Thoracic aorta (tissue), 2 donors: ENCODE measurements around the gene TNKS1BP1. TPM values are rescaled to one million over a fixed set of nuclear protein-coding genes. Genes with fewer than 3 reads are reported as not detected.

Experiments
- ATAC-seq: fragments of 150-250 bp; one replicate; pipeline ENCODE4 v1.8.0; 2017; ENCODE audit warnings: low read depth; ENCODE audit not compliant: insufficient number of reproducible peaks, low FRiP score
- DNase-seq: peaks from one replicate; pipeline ENCODE4 v3.0.0-alpha.2; 2020; ENCODE audit warnings: low spot score
- H3K27ac ChIP-seq, 2 donors: fragments of 200-600 bp; sonication (generic); 1 replicate in 1 of 2; 2 replicates in 1 of 2; pipeline ENCODE4 v1.5.1; 2016; ENCODE audit warnings: mild to moderate bottlenecking in 2 of 2, moderate library complexity in 2 of 2
- H3K27me3 ChIP-seq: fragments of 200-600 bp; sonication (generic); replicated peaks from 2 replicates; pipeline ENCODE4 v1.6.0; 2016; ENCODE audit warnings: mild to moderate bottlenecking; ENCODE audit not compliant: insufficient read depth
- H3K36me3 ChIP-seq: fragments of 200-600 bp; sonication (generic); one replicate; pipeline ENCODE4 v1.5.1; 2016
- H3K4me1 ChIP-seq, 2 donors: fragments of 200-600 bp; sonication (generic); 1 replicate in 1 of 2; 2 replicates in 1 of 2; pipeline versions ENCODE4 v1.5.1 to v1.6.0; 2016; ENCODE audit warnings: low read depth in 2 of 2, mild to moderate bottlenecking in 1 of 2; ENCODE audit not compliant: control insufficient read depth in 1 of 2
- H3K4me3 ChIP-seq: fragments of 200-600 bp; sonication (generic); 2 replicates; pipeline ENCODE4 v1.5.1; 2016; ENCODE audit warnings: mild to moderate bottlenecking
- H3K9me3 ChIP-seq: fragments of 200-600 bp; sonication (generic); 2 replicates; pipeline ENCODE4 v1.5.1; 2016
- total RNA-seq, 2 donors: library from RNA; depleted of rRNA; stranded (reverse); fragments of >200 nt; gene quantifications; one replicate each; pipeline versions ENCODE4 v1.1.0 to v1.2.3, GENCODE V29; 2016
- TF ChIP-seq, protein P1 (sequence below): fragments of 200-600 bp; sonication (generic); IDR thresholded peaks from one replicate; pipeline ENCODE4 v1.5.1; 2019; ENCODE audit warnings: antibody characterized with exemption

Gene TNKS1BP1
- total RNA-seq, 2 donors from 2014 or later, result 105 to 153 TPM

DNA sequence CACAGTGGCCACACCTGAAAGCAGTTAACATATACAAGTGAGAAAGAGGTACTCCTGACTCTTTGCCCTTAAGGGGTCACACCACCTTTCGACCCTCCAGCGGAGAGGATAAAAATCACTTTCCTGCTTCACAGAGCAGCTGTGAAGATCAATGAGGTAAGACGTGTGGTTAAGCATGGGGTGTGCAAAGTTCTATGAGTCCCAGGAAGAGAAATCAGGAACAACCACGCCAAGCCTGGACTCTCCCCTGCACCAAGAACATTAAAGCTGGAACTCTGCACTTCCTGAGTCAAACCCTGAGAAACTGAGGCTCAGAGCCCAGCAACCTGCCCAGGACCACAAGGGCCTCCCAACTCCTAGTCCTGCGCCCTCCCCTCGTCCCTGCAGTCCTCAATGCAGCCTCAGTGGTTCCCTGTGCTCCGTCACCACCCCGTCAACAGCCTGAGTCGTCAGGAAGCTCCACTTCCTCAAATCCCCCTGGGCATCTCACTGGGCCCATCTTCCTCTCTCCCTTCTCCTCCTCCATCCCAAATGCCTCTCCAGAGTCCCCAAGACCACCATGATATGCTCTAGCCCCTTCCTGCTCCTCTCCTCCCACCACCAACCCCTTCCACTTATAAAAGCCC is 17.7 kb downstream of the TNKS1BP1 start:
- H3K4me1 ChIP-seq, result peaks cover 29 to 63% of the 10 kb centered on the region in 2 donors
- TF ChIP-seq, protein P1, sequence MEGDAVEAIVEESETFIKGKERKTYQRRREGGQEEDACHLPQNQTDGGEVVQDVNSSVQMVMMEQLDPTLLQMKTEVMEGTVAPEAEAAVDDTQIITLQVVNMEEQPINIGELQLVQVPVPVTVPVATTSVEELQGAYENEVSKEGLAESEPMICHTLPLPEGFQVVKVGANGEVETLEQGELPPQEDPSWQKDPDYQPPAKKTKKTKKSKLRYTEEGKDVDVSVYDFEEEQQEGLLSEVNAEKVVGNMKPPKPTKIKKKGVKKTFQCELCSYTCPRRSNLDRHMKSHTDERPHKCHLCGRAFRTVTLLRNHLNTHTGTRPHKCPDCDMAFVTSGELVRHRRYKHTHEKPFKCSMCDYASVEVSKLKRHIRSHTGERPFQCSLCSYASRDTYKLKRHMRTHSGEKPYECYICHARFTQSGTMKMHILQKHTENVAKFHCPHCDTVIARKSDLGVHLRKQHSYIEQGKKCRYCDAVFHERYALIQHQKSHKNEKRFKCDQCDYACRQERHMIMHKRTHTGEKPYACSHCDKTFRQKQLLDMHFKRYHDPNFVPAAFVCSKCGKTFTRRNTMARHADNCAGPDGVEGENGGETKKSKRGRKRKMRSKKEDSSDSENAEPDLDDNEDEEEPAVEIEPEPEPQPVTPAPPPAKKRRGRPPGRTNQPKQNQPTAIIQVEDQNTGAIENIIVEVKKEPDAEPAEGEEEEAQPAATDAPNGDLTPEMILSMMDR, result no peak
- H3K27ac ChIP-seq, result no peak overlapping the region
- no peaks in the 10 kb centered on the region for H3K9me3 ChIP-seq
- DNase-seq (no peak), ATAC-seq (no peak)
- peak overlapping the region; percentile 22 for H3K4me3 ChIP-seq
- H3K27me3 ChIP-seq, result no peaks in the 10 kb centered on the region
- H3K36me3 ChIP-seq, result peaks cover 34% of the 10 kb centered on the region

DNA sequence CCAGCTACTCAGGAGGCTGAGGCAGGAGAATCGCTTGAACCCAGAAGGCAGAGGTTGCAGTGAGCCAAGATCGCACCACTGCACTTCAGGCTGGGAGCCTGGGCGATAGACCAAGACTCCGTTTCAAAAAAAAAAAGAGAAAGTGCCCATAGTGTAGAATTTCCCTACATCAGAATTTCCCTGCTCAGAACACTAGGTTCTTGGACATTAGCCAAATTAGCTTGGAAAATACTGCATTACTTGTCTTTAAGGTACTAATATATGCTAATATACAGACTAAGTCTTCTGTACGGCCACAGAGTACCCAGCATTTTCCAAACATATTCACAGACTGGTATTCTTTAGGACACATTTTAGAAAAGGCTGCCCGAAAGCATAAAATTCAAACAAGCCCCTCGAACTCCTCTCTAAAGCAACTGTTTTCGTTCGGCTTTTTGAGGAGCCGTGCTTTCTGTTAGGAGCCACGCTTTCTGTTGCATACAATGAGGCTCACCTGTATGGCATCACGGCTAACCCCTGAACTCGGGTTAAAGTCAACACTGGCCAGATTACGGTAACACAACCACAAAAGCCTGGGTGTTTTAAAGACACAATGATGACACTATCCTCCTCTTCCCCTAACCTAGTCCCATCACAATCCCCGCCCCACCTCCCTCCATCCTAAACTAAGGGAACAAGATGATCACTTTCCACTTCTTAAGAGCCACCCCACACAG is 18.4 kb downstream of the TNKS1BP1 start:
- no peak for ATAC-seq
- Histone ChIP-seq H3K9me3 (no peaks in the 10 kb centered on the region), H3K27ac (no peak overlapping the region), H3K27me3 (no peaks in the 10 kb centered on the region), H3K4me1 (peaks cover 23 to 56% of the 10 kb centered on the region in 2 donors), H3K36me3 (peaks cover 42% of the 10 kb centered on the region), H3K4me3 (no peak overlapping the region)
- TF ChIP-seq, protein P1, result no peak
- DNase-seq, result no peak

DNA sequence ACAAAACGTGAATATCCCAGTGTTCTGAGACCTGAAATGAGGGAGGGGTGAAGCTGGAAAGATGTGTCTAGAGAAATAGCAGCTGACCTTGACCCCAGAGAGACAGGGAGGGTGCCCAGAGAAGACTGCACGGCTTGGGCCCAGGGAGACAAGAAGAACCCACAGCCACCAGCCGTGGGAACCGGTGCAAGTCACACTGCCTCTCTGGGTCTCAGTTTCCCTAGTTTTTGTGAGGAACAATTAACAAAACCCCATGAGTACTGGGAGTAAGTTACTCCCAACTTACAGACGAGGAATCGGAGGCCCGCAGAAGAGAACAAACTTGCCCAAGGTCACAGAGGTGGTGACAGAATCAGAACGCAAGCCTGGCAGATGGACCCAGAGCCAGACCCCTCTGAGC is 19.2 kb downstream of the TNKS1BP1 start:
- no peaks in the 10 kb centered on the region for H3K9me3 ChIP-seq
- peaks cover 50% of the 10 kb centered on the region for H3K36me3 ChIP-seq
- H3K27ac ChIP-seq, result no peak overlapping the region
- H3K4me3 ChIP-seq, result no peak overlapping the region
- H3K4me1 ChIP-seq, result peaks cover 20 to 49% of the 10 kb centered on the region in 2 donors
- TF ChIP-seq, protein P1, result no peak
- DNase-seq, result no peak
- no peak for ATAC-seq
- no peaks in the 10 kb centered on the region for H3K27me3 ChIP-seq

DNA sequence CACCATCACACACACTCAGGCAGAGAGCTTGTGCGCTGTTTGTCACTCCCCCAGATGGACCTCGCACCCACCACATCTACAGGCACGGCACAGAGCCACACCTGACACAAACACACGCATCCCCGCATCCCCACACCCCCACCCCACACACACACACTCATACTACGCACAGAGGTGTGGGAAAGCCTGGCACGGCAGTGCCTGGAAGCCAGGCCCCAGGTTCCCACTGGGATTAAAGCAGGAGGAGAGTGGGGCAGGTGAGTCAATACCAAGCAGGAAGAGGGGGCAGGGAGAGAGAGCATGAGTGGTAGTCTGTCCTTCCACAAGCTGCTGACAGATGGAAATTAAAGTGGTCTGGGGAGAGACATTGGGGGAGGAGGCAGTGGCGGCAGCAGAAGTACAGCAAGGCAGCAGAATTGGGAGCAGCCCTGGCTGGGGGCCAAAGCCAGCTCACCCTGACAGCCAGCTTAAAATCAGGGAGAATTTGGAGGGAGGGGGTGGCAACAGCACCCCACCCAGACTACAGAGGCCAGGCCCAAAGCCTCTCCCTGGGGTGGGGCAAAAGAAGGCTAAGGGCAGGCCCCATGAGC is 20.7 kb downstream of the TNKS1BP1 start:
- ATAC-seq (no peak), DNase-seq (no peak)
- Histone ChIP-seq H3K27ac (no peak overlapping the region), H3K36me3 (peaks cover 51% of the 10 kb centered on the region), H3K9me3 (peaks cover 9% of the 10 kb centered on the region), H3K4me3 (no peak overlapping the region), H3K27me3 (no peaks in the 10 kb centered on the region), H3K4me1 (peaks cover 15 to 34% of the 10 kb centered on the region in 2 donors)
- TF ChIP-seq, protein P1, result no peak

DNA sequence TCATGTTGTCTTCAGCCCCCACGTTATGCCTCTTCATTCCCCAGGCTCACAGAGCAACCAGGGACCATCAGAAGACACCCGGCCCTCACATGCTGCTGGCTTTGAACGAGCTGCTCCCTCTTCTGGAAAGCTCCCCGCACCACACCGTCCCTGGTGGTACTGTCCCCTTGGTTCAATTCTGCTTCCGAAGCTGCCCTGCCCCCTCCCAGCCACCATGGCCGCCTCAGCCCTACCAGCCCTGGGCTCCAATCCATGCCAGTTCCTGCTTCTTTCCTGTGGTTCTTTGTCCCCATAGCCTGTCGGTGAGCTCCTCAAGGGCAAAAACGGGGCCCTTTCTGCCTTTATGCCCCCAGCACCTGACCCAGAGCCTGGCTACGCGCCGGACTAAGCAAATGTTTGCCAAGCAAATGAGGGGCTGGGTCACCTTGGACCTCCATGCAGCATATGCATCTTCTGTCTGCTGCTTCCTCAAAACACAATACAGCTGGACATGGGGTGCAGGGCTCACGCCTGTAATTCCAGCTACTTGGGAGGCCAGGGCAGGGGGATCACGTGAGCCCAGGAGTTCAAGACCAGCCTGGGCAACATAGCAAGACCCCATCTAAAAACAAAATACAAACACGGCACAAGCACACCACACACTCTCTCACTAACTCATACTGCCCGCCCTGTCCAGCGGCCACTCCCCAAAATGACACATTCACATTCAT is 21.3 kb downstream of the TNKS1BP1 start:
- DNase-seq, result no peak
- no peak for ATAC-seq
- H3K4me3 ChIP-seq, result no peak overlapping the region
- peaks cover 10% of the 10 kb centered on the region for H3K9me3 ChIP-seq
- no peaks in the 10 kb centered on the region for H3K27me3 ChIP-seq
- TF ChIP-seq, protein P1, result no peak
- no peak overlapping the region for H3K27ac ChIP-seq
- H3K4me1 ChIP-seq, result peaks cover 15 to 28% of the 10 kb centered on the region in 2 donors
- peaks cover 56% of the 10 kb centered on the region for H3K36me3 ChIP-seq
